Glutamatergic neuron (in vitro differentiated cells): ENCODE measurements around the gene TRIO. TPM values are rescaled to one million over a fixed set of nuclear protein-coding genes. Genes with fewer than 3 reads are reported as not detected.
A peak's percentile ranks its signal among the peaks of the same experiment; 100 is the strongest.

Experiments
- DNase-seq: peaks from one replicate; pipeline ENCODE4 v3.0.0; 2022
- H3K27ac Mint-ChIP-seq: one replicate; pipeline ENCODE4 v1.8.0; 2020; ENCODE audit warnings: mild to moderate bottlenecking, mixed read lengths, inconsistent platforms; ENCODE audit not compliant: unreplicated experiment
- H3K27me3 Mint-ChIP-seq: one replicate; pipeline ENCODE4 v1.8.0; 2020; ENCODE audit warnings: mild to moderate bottlenecking, moderate library complexity, mixed read lengths, inconsistent platforms; ENCODE audit not compliant: unreplicated experiment
- H3K36me3 Mint-ChIP-seq: one replicate; pipeline ENCODE4 v1.8.0; 2020; ENCODE audit warnings: mild to moderate bottlenecking, mixed read lengths, inconsistent platforms; ENCODE audit not compliant: unreplicated experiment
- H3K4me1 Mint-ChIP-seq: one replicate; pipeline ENCODE4 v1.8.0; 2020; ENCODE audit warnings: mild to moderate bottlenecking, low read depth, mixed read lengths, inconsistent platforms; ENCODE audit not compliant: unreplicated experiment
- H3K4me3 Mint-ChIP-seq: one replicate; pipeline ENCODE4 v1.8.0; 2020; ENCODE audit warnings: mild to moderate bottlenecking, mixed read lengths, inconsistent platforms; ENCODE audit not compliant: unreplicated experiment
- H3K9me3 Mint-ChIP-seq: one replicate; pipeline ENCODE4 v1.8.0; 2020; ENCODE audit warnings: mild to moderate bottlenecking, moderate library complexity, mixed read lengths, inconsistent platforms; ENCODE audit not compliant: unreplicated experiment
- total RNA-seq: library from RNA; stranded (reverse); fragmentation: NEBNext Ultra II Directional; extraction: Animal tissue kit (Norgen Biotek cat#: 25700); gene quantifications from one replicate; pipeline ENCODE4 v1.2.1, GENCODE V29; 2021; ENCODE audit not compliant: unreplicated experiment
- TF ChIP-seq, protein P1 (sequence below): fragments of 200-600 bp; sonication (generic); IDR thresholded peaks from one replicate; pipeline ENCODE4 v1.5.0; 2021; ENCODE audit not compliant: partially characterized antibody, unreplicated experiment

TRIO gene
- total RNA-seq, 1 donor from 2014 or later, result 281 TPM

DNA sequence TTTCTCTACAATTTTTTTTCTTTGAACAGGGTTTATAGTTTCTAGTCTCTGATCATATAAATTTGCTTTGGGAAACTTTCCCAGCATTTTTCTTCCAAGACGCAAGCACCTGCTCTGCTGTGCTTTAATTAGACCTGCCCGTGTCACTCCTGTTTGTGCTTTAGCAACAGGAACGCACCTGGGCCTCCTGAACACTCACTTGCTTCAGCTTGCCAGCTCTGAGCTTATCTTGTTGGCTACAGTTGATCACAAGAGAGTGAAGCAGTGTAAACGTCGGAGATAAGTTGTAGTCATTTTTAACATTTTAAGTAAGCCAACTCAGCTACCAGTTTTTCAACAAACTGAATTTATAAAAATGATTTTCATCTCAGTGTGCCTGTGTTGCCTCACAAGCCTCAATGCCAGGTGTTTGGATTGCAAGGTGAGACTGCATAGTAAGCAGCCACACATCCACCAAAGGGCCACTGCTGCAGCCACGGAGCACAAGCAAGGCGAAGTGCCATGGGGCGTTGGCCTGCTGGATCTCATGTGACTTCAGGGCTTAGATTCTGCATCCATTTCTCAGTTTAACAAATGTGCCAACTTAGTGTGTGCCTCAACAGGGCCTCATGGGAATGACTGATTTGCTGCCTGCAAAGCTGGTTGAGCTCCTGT lies 166.9 kb downstream of the TRIO start:
- Mint-ChIP-seq H3K36me3 (peaks cover 5% of the 10 kb centered on the region), H3K4me1 (peaks cover 3% of the 10 kb centered on the region), H3K4me3 (no peak overlapping the region), H3K27me3 (peaks cover 6% of the 10 kb centered on the region), H3K27ac (no peak overlapping the region), H3K9me3 (peaks cover 6% of the 10 kb centered on the region)
- TF ChIP-seq, protein P1, sequence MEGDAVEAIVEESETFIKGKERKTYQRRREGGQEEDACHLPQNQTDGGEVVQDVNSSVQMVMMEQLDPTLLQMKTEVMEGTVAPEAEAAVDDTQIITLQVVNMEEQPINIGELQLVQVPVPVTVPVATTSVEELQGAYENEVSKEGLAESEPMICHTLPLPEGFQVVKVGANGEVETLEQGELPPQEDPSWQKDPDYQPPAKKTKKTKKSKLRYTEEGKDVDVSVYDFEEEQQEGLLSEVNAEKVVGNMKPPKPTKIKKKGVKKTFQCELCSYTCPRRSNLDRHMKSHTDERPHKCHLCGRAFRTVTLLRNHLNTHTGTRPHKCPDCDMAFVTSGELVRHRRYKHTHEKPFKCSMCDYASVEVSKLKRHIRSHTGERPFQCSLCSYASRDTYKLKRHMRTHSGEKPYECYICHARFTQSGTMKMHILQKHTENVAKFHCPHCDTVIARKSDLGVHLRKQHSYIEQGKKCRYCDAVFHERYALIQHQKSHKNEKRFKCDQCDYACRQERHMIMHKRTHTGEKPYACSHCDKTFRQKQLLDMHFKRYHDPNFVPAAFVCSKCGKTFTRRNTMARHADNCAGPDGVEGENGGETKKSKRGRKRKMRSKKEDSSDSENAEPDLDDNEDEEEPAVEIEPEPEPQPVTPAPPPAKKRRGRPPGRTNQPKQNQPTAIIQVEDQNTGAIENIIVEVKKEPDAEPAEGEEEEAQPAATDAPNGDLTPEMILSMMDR, result no peak
- no peak for DNase-seq

DNA sequence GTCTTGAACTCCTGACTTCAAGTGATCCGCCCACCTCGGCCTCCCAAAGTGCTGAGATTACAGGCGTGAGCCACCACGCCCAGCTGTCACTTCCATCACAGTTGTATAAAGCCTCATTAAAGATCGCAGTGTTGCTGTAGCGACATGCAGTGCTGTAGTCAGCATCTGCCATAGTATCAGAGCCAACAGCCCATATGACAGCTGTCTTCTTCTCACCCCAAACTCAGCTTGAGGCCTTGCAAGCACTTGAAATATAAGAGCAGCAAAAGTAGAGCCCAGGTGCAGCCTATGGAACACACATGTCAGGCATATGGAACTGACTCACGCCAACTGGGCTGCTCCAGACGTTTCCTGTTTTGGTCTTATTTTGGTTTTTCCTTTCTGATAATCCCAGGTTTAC lies 167.8 kb downstream of the TRIO start:
- DNase-seq, result no peak
- H3K4me1 Mint-ChIP-seq, result peaks cover 3% of the 10 kb centered on the region
- TF ChIP-seq, protein P1, result no peak
- peaks cover 6% of the 10 kb centered on the region for H3K9me3 Mint-ChIP-seq
- no peak overlapping the region for H3K4me3 Mint-ChIP-seq
- H3K27me3 Mint-ChIP-seq, result peaks cover 6% of the 10 kb centered on the region
- peak overlapping the region; percentile 29 for H3K27ac Mint-ChIP-seq
- H3K36me3 Mint-ChIP-seq, result peaks cover 5% of the 10 kb centered on the region

DNA sequence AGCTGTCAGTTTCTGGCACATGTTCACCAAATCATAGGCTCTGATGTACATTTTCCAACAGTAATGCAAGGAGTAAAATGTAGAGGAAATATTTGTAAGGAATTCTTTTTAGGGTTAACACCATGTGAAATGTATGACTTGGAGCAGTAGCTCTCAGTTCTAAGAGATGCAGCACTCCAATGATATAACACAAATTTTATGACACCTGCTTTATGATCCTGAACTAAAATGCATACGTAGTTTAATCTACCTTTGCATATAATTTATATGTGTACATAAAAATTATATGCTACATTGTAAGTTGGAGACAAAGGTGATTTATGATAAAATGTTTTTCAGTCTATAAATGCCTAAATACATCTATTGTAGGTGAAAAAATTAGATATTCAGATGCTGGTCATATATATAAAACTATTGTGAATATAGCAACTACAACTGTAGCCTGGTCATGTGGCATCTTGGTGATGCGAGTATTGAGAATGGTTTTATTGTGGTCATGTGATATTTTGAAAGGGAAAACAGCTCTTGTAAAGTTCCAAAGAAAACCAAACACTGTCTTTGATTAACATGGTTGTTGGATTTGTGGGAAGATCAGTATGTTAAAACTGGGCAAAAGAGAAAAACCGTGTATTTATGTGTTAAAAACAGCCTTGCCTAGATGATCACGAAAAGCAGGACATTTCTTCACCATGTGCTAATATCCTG lies 171.0 kb downstream of the TRIO start:
- H3K9me3 Mint-ChIP-seq, result peaks cover 6% of the 10 kb centered on the region
- peaks cover 5% of the 10 kb centered on the region for H3K36me3 Mint-ChIP-seq
- peaks cover 2% of the 10 kb centered on the region for H3K27me3 Mint-ChIP-seq
- H3K4me1 Mint-ChIP-seq, result peaks cover 3% of the 10 kb centered on the region
- no peak overlapping the region for H3K4me3 Mint-ChIP-seq
- no peak for DNase-seq
- TF ChIP-seq, protein P1, result no peak
- H3K27ac Mint-ChIP-seq, result no peak overlapping the region

DNA sequence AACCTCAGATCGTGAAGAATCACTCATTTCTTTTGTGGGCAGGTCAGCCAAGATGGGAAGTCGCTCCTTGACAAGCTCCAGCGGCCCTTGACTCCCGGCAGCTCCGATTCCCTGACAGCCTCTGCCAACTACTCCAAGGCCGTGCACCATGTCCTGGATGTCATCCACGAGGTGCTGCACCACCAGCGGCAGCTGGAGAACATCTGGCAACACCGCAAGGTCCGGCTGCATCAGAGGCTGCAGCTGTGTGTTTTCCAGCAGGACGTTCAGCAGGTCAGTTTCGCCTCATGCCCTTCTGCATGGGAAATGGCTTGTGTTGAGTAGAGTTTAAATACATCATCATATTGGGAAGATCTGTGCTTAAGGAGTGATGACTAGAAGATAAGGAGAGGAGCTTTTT lies 173.3 kb downstream of the TRIO start:
- no peaks in the 10 kb centered on the region for H3K9me3 Mint-ChIP-seq
- no peak overlapping the region for H3K4me3 Mint-ChIP-seq
- no peak overlapping the region for H3K27ac Mint-ChIP-seq
- no peak for DNase-seq
- TF ChIP-seq, protein P1, result no peak
- peaks cover 16% of the 10 kb centered on the region for H3K36me3 Mint-ChIP-seq
- peaks cover 3% of the 10 kb centered on the region for H3K4me1 Mint-ChIP-seq
- no peaks in the 10 kb centered on the region for H3K27me3 Mint-ChIP-seq

DNA sequence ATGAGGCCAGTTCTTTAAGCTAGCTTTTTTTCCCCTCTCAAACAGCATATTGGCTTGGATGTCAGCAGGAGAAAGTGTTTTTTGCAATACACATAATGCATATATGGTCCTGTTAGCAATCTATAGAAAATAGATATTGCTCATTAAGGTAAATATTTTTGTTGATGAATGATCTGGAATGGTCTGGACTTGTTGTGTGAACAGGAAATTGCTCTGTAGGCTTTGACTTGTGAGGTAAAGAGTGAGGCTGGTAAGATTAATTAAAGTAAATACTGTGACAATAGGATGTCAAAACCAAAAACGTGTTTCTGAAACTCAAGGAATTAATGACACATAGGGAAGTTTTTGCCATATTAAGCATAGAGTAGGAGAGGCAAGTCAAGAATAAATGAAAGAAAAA lies 176.0 kb downstream of the TRIO start:
- Mint-ChIP-seq H3K4me3 (no peak overlapping the region), H3K27me3 (peaks cover 5% of the 10 kb centered on the region), H3K27ac (no peak overlapping the region), H3K9me3 (peaks cover 1% of the 10 kb centered on the region), H3K4me1 (peaks cover 8% of the 10 kb centered on the region), H3K36me3 (peaks cover 24% of the 10 kb centered on the region)
- TF ChIP-seq, protein P1, result no peak
- no peak for DNase-seq
